Measurements from ENCODE around the gene TMEM37. TPM values are rescaled to one million over a fixed set of nuclear protein-coding genes. Genes with fewer than 3 reads are reported as not detected.
A peak's percentile ranks its signal among the peaks of the same experiment; 100 is the strongest.

TMEM37 gene
- total RNA-seq, 1 experiment from 2014 or later = not detected

DNA sequence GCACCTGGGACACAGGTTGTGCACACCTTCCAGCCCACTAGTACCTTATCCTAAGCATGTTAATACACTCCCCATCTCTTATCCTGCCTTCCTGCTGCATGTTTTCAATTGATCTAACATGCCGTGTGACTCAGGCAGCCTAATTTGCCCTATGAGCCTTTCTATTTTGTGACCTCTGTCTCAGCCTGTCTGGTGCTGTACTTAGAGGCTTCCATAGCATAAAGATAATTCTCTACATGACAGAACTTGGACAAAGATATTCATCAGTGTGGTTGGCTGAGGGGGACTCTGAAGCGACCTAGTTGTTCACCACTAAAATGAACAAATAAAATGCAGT lies 8.6 kb upstream of the TMEM37 start:
- no peak for DNase-seq (ENCODE audit: low read depth in 1 of 2, low spot score in 2 of 2)
- Histone ChIP-seq H3K27me3 (replicated peaks) (peaks cover 7% of the 10 kb centered on the region), H3K36me3 (no peaks in the 10 kb centered on the region), H3K27ac (no peak overlapping the region), H3K4me1 (replicated peaks) (no peaks in the 10 kb centered on the region), H3K9me3 (replicated peaks) (no peaks in the 10 kb centered on the region), H3K4me3 (no peak overlapping the region)

- DNase-seq (ENCODE audit: low read depth in 1 of 2, low spot score in 2 of 2) = no peak
- no peaks in the 10 kb centered on the region for H3K4me1 ChIP-seq (replicated peaks)
- no peak overlapping the region for H3K4me3 ChIP-seq
- peaks cover 7% of the 10 kb centered on the region for H3K27me3 ChIP-seq (replicated peaks)
- no peaks in the 10 kb centered on the region for H3K36me3 ChIP-seq
- H3K9me3 ChIP-seq (replicated peaks) = no peaks in the 10 kb centered on the region
- H3K27ac ChIP-seq = no peak overlapping the region
These were observed 7.8 kb upstream of the TMEM37 start for GRCh38 chr2:119423811-119424210.

- H3K27ac ChIP-seq = no peak overlapping the region
- H3K36me3 ChIP-seq = no peaks in the 10 kb centered on the region
- H3K4me1 ChIP-seq (replicated peaks) = no peaks in the 10 kb centered on the region
- peaks cover 7% of the 10 kb centered on the region for H3K27me3 ChIP-seq (replicated peaks)
- H3K4me3 ChIP-seq = no peak overlapping the region
- no peaks in the 10 kb centered on the region for H3K9me3 ChIP-seq (replicated peaks)
- DNase-seq (ENCODE audit: low read depth in 1 of 2, low spot score in 2 of 2) = no peak
These were observed 7.2 kb upstream of the TMEM37 start for GRCh38 chr2:119424284-119425118.

DNA sequence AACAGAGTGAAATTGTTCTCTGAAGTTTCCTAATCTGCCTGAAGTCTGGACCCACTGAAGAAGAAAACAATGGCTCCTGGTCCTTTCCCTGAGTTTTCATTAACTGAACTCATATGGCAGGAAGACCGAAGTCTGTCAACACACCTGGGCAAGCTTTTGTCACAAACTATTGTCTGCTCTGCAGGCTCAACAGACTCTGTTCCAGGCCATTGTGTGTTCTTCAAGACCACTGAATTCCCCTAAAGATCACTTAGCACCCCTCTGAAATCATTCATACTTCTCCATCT lies 6.6 kb upstream of the TMEM37 start:
- Histone ChIP-seq H3K27ac (no peak overlapping the region), H3K36me3 (no peaks in the 10 kb centered on the region), H3K27me3 (replicated peaks) (peaks cover 7% of the 10 kb centered on the region), H3K4me1 (replicated peaks) (no peaks in the 10 kb centered on the region), H3K4me3 (no peak overlapping the region), H3K9me3 (replicated peaks) (no peaks in the 10 kb centered on the region)
- no peak for DNase-seq (ENCODE audit: low read depth in 1 of 2, low spot score in 2 of 2)

GRCh38 chr2:119425620-119426395 lies 5.8 kb upstream of the TMEM37 start:
- Histone ChIP-seq H3K4me3 (no peak overlapping the region), H3K27ac (no peak overlapping the region), H3K27me3 (replicated peaks) (peaks cover 7% of the 10 kb centered on the region), H3K36me3 (no peaks in the 10 kb centered on the region), H3K9me3 (replicated peaks) (no peaks in the 10 kb centered on the region), H3K4me1 (replicated peaks) (no peaks in the 10 kb centered on the region)
- DNase-seq (ENCODE audit: low read depth in 1 of 2, low spot score in 2 of 2) = no peak

DNA sequence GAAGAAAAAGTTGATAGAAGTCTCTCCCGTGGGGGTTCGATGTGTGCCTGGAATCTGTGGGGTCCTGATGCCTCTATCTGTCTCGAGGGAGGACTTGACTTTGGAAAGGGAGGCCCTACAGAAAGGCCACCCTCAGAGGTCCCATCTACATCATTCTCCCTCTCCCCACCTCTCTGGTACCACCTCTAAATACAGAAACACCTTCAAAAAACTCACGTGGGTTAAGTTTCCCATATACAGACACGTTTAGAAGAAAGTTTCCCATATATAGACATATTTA lies 5.3 kb upstream of the TMEM37 start:
- H3K4me1 ChIP-seq (replicated peaks) = peaks cover 2% of the 10 kb centered on the region; the same call in 1 of the 2 replicates
- no peaks in the 10 kb centered on the region for H3K9me3 ChIP-seq (replicated peaks)
- H3K4me3 ChIP-seq = no peak overlapping the region
- no peaks in the 10 kb centered on the region for H3K36me3 ChIP-seq
- no peak for DNase-seq (ENCODE audit: low read depth in 1 of 2, low spot score in 2 of 2)
- peaks cover 9% of the 10 kb centered on the region for H3K27me3 ChIP-seq (replicated peaks)
- no peak overlapping the region for H3K27ac ChIP-seq

DNA sequence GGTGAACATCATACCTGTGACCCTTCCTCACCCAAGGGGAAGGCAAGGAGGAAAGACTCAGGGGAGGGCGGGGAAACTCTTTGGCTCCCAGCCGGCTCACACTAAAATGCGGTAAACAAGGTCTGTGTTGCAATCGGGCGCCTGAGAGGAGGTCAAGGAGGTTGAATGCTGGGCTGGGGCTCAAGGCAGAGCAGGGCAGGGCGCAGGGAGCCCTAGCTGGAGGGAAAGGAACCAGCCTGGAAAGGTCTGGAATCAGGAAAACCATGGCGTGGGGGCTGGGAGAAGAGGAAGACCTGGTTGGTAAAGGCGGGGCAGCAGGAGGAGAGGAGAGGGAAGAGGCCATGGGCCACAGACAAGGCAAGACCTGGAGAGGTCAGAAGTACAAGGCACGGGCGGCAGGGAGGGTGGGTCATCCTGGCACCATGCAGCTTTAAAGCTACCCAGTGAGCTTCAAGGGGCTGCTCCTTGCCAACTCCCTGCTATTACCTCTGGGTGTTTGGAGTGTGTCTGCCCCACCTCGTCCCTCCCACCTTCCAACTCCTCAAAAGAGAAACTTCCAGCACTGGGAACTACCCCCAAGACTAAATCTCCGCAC lies 4.8 kb upstream of the TMEM37 start:
- peaks cover 7% of the 10 kb centered on the region for H3K27me3 ChIP-seq (replicated peaks)

GRCh38 chr2:119427756-119428155 lies 3.9 kb upstream of the TMEM37 start:
- no peak for DNase-seq (ENCODE audit: low read depth in 1 of 2, low spot score in 2 of 2)
- H3K9me3 ChIP-seq (replicated peaks) = 0 out of 2 replicates have a peak, but pooled peaks cover 4% of the 10 kb centered on the region
- H3K4me3 ChIP-seq = no peak overlapping the region
- no peak overlapping the region for H3K27ac ChIP-seq
- peaks cover 14% of the 10 kb centered on the region for H3K4me1 ChIP-seq (replicated peaks)
- no peaks in the 10 kb centered on the region for H3K36me3 ChIP-seq
- peaks cover 6% of the 10 kb centered on the region for H3K27me3 ChIP-seq (replicated peaks)

More for the DNA sequence above, 4.8 kb upstream of the TMEM37 start:
- H3K4me3 ChIP-seq = no peak overlapping the region
- no peak for DNase-seq (ENCODE audit: low read depth in 1 of 2, low spot score in 2 of 2)
- H3K9me3 ChIP-seq (replicated peaks) = 0 out of 2 replicates have a peak, but pooled peaks cover 2% of the 10 kb centered on the region
- H3K4me1 ChIP-seq (replicated peaks) = peaks cover 6% of the 10 kb centered on the region
- no peak overlapping the region for H3K27ac ChIP-seq
- no peaks in the 10 kb centered on the region for H3K36me3 ChIP-seq

DNA sequence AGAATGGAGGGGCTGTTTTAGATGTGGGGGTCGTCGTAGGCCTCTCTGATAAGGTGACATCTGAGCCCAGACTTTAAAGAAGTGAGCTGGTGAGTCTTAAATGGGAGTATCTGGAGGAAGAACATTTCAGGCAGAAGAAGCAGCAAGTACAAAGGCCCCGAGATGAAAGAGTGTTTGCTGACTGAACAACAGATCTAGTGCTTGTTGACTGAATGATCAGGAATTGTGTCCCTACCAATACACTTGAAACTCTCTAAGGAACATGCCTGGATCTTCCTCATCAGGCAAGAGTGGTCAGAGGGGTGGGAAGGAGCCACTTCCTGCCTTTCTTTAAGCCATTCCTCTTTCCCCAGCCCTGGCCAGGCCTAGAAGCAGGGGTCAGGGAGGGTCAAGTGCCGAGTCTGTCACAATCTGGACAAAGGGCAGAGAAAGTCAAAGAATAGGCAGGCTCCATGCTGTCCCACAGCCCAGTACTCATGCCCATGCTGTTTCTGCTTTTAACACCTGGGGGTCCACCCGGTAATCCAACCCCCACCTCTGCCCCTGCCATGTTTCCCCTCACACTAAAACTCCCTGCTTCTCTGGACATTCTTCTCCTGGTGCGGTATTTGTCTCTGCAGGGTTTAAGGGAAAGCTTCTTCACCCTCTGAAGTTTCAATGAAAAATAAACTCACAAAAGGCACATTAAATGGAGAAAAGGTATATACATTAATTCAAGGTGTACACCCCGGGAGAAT lies 3.0 kb upstream of the TMEM37 start:
- H3K9me3 ChIP-seq (replicated peaks) = 0 out of 2 replicates have a peak, but pooled peaks cover 4% of the 10 kb centered on the region
- no peak overlapping the region for H3K4me3 ChIP-seq
- DNase-seq (ENCODE audit: low read depth in 1 of 2, low spot score in 2 of 2) = no peak
- no peaks in the 10 kb centered on the region for H3K36me3 ChIP-seq
- H3K27ac ChIP-seq = no peak overlapping the region
- H3K4me1 ChIP-seq (replicated peaks) = peaks cover 14% of the 10 kb centered on the region
- peaks cover 6% of the 10 kb centered on the region for H3K27me3 ChIP-seq (replicated peaks)

- Histone ChIP-seq H3K27ac (no peak overlapping the region), H3K4me1 (replicated peaks) (peaks cover 14% of the 10 kb centered on the region), H3K4me3 (no peak overlapping the region), H3K36me3 (no peaks in the 10 kb centered on the region), H3K27me3 (replicated peaks) (peaks cover 6% of the 10 kb centered on the region), H3K9me3 (replicated peaks) (0 out of 2 replicates have a peak, but pooled peaks cover 4% of the 10 kb centered on the region)
- DNase-seq (ENCODE audit: low read depth in 1 of 2, low spot score in 2 of 2) = no peak
These were observed 2.3 kb upstream of the TMEM37 start for GRCh38 chr2:119429225-119429981.

GRCh38 chr2:119430023-119430498 lies 1.6 kb upstream of the TMEM37 start:
- H3K9me3 ChIP-seq (replicated peaks) = 0 out of 2 replicates have a peak, but pooled peaks cover 4% of the 10 kb centered on the region
- H3K36me3 ChIP-seq = no peaks in the 10 kb centered on the region
- peaks cover 6% of the 10 kb centered on the region for H3K27me3 ChIP-seq (replicated peaks)
- H3K4me3 ChIP-seq = no peak overlapping the region
- no peak for DNase-seq (ENCODE audit: low read depth in 1 of 2, low spot score in 2 of 2)
- peaks cover 14% of the 10 kb centered on the region for H3K4me1 ChIP-seq (replicated peaks)
- H3K27ac ChIP-seq = no peak overlapping the region

GRCh38 chr2:119431976-119432850 lies 559 bp downstream of the TMEM37 start:
- Histone ChIP-seq H3K27me3 (replicated peaks) (peaks cover 6% of the 10 kb centered on the region; the same call in 1 of the 2 replicates), H3K27ac (no peak overlapping the region), H3K4me3 (peak overlapping the region; percentile 35), H3K36me3 (no peaks in the 10 kb centered on the region), H3K9me3 (replicated peaks) (0 out of 2 replicates have a peak, but pooled peaks cover 4% of the 10 kb centered on the region), H3K4me1 (replicated peaks) (peaks cover 14% of the 10 kb centered on the region)
- peak in 1 of 2 experiments; percentile 21 for DNase-seq (ENCODE audit: low read depth in 1 of 2, low spot score in 2 of 2)

Measured in SJSA1 (cell line).